ENCODE data around the gene CHCHD3. TPM values are rescaled to one million over a fixed set of nuclear protein-coding genes. Genes with fewer than 3 reads are reported as not detected.

Gene CHCHD3
- total and polyA plus RNA-seq, 2 of the 4 experiments (the other 2 are of a cell fraction), result 56.9 to 141 TPM

DNA sequence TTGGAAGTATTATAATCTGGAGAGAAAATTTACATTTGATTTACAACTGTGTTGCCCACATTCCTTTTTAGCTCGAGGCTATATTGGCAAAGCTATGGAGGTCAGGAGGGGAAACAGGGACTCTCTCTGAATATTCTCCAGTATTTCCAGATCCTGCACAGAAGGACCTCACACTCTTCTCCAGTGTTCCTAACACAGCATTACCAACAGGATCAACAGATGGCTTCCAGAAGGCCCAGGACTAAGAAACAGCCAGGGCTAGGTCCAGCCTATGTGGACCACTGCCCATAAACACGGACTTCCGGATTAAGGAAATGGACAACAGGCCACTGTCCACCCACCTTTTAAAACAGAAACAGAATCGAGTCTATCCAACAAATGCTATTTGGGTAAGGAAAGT is 65.3 kb downstream of the CHCHD3 start:
- ATAC-seq (ENCODE audit: low read depth) (no peak), DNase-seq (no peak)
- Histone ChIP-seq H2BK5ac (ENCODE audit: low read depth, low read length, poor library complexity, severe bottlenecking) (no peak overlapping the region), H2BK20ac (ENCODE audit: low read depth, low read length) (no peak overlapping the region), H3K4ac (ENCODE audit: low read depth, low read length) (no peak overlapping the region), H3K4me3 (ENCODE audit: insufficient read depth, low read depth, low read length) (no peak overlapping the region), H3K4me2 (ENCODE audit: low read depth, low read length) (no peak overlapping the region), H4K20me1 (ENCODE audit: insufficient read depth, low read length) (no peaks in the 10 kb centered on the region), H3K9me1 (ENCODE audit: insufficient read depth, low read length) (peaks cover 2% of the 10 kb centered on the region; the same call in 1 of the 2 replicates), H3K27ac (ENCODE audit: insufficient read depth, low read length) (no peak overlapping the region), H3K9ac (ENCODE audit: low read depth, low read length) (no peak overlapping the region), H3K23ac (ENCODE audit: low read depth, low read length) (no peak overlapping the region), H4K91ac (ENCODE audit: insufficient read depth, low read depth, low read length) (no peak overlapping the region), H2BK15ac (ENCODE audit: low read depth, low read length) (no peak overlapping the region), H2AK5ac (ENCODE audit: low read depth, low read length) (no peak overlapping the region), H3K79me1 (ENCODE audit: low read depth in 1 of 2, low read length in 2 of 2) (peaks cover 18 to 19% of the 10 kb centered on the region in 2 experiments), H4K5ac (ENCODE audit: low read depth, low read length) (no peak overlapping the region), H3K27me3 (ENCODE audit: control insufficient read depth, insufficient read depth, low read length) (no peaks in the 10 kb centered on the region), H3K36me3 (ENCODE audit: control insufficient read depth, insufficient read depth, low read length) (no peaks in the 10 kb centered on the region), H3K56ac (ENCODE audit: extremely low read depth, insufficient read depth, low read length) (no peak overlapping the region), H2AFZ (replicated peaks; ENCODE audit: low read length, poor library complexity) (no peak overlapping the region), H3K4me1 (ENCODE audit: control insufficient read depth, insufficient read depth, low read length) (no peaks in the 10 kb centered on the region), H2BK120ac (ENCODE audit: low read depth, low read length) (no peak overlapping the region), H2AK9ac (replicated peaks; ENCODE audit: low read depth, low read length, poor library complexity) (no peak overlapping the region), H3K14ac (replicated peaks; ENCODE audit: low read depth, low read length) (no peak overlapping the region), H3K9me3 (ENCODE audit: control insufficient read depth, insufficient read depth, low read length) (no peaks in the 10 kb centered on the region), H3K18ac (ENCODE audit: low read depth, low read length) (no peak overlapping the region), H4K8ac (ENCODE audit: low read depth in 2 of 2, low read length in 2 of 2) (no peak overlapping the region)
- ChIA-PET POLR2A (ENCODE audit: unreplicated experiment) (no interaction called here), CTCF (no interaction called here)
- in situ Hi-C loops (cut with MboI; ENCODE audit: low sequenced_read_pairs) (no loop called here), intact Hi-C loops (cut with micrococcal nuclease) (loop anchor here (10.0 kb wide), 1 partner anchor 58 kb away; no protein-coding TSS in a partner anchor), dilution Hi-C loops (cut with HindIII; ENCODE audit: low sequenced_read_pairs, unreplicated experiment) (no loop called here)
- no CpG with 5 or more reads among the region's 4 CpGs for WGBS, 2 experiments (ENCODE audit: extremely low coverage in 2 of 2, insufficient read length in 1 of 2)
- no TSS peak for BruUV-seq (replicated peaks)
- no peak for TF ChIP-seq MXI1 (IDR thresholded peaks at IDR 0.05; ENCODE audit: borderline replicate concordance, low read depth, low read length)
- TF ChIP-seq RCOR1 (IDR thresholded peaks at IDR 0.05; ENCODE audit: insufficient replicate concordance, low read length), result no peak
- no peak for TF ChIP-seq POLR2A (IDR thresholded peaks at IDR 0.05; ENCODE audit: low read depth, low read length)
- no peak for TF ChIP-seq RFX5 (IDR thresholded peaks at IDR 0.05; ENCODE audit: low read depth, low read length)
- no peak for TF ChIP-seq FOS (IDR thresholded peaks at IDR 0.05; ENCODE audit: low read depth, low read length)
- TF ChIP-seq CHD1 (IDR thresholded peaks at IDR 0.05; ENCODE audit: low read depth, low read length), result no peak
- TF ChIP-seq CEBPB (IDR thresholded peaks at IDR 0.05; ENCODE audit: low read depth, low read length), result no peak
- TF ChIP-seq, protein P1, sequence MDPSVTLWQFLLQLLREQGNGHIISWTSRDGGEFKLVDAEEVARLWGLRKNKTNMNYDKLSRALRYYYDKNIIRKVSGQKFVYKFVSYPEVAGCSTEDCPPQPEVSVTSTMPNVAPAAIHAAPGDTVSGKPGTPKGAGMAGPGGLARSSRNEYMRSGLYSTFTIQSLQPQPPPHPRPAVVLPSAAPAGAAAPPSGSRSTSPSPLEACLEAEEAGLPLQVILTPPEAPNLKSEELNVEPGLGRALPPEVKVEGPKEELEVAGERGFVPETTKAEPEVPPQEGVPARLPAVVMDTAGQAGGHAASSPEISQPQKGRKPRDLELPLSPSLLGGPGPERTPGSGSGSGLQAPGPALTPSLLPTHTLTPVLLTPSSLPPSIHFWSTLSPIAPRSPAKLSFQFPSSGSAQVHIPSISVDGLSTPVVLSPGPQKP (IDR thresholded peaks at IDR 0.05; ENCODE audit: borderline replicate concordance, low read depth, low read length), result no peak
- TF ChIP-seq, protein P2, sequence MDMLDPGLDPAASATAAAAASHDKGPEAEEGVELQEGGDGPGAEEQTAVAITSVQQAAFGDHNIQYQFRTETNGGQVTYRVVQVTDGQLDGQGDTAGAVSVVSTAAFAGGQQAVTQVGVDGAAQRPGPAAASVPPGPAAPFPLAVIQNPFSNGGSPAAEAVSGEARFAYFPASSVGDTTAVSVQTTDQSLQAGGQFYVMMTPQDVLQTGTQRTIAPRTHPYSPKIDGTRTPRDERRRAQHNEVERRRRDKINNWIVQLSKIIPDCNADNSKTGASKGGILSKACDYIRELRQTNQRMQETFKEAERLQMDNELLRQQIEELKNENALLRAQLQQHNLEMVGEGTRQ (IDR thresholded peaks at IDR 0.05; ENCODE audit: low read depth, low read length), result no peak
- TF ChIP-seq MAZ (IDR thresholded peaks at IDR 0.05; ENCODE audit: borderline replicate concordance, low read depth, low read length), result no peak
- no peak for TF ChIP-seq MAFK (IDR thresholded peaks at IDR 0.05; ENCODE audit: low read depth, low read length)
- no peak for TF ChIP-seq NFE2L2 (IDR thresholded peaks at IDR 0.05; ENCODE audit: low read depth, low read length)
- TF ChIP-seq SMC3 (IDR thresholded peaks at IDR 0.05; ENCODE audit: low read depth, low read length), result no peak
- TF ChIP-seq BHLHE40 (IDR thresholded peaks at IDR 0.05; ENCODE audit: low read depth, low read length), result no peak
- TF ChIP-seq RAD21 (IDR thresholded peaks at IDR 0.05; ENCODE audit: low read length), result no peak
- TF ChIP-seq, protein P3, sequence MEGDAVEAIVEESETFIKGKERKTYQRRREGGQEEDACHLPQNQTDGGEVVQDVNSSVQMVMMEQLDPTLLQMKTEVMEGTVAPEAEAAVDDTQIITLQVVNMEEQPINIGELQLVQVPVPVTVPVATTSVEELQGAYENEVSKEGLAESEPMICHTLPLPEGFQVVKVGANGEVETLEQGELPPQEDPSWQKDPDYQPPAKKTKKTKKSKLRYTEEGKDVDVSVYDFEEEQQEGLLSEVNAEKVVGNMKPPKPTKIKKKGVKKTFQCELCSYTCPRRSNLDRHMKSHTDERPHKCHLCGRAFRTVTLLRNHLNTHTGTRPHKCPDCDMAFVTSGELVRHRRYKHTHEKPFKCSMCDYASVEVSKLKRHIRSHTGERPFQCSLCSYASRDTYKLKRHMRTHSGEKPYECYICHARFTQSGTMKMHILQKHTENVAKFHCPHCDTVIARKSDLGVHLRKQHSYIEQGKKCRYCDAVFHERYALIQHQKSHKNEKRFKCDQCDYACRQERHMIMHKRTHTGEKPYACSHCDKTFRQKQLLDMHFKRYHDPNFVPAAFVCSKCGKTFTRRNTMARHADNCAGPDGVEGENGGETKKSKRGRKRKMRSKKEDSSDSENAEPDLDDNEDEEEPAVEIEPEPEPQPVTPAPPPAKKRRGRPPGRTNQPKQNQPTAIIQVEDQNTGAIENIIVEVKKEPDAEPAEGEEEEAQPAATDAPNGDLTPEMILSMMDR (conservative IDR thresholded peaks at IDR 0.05; ENCODE audit: low read depth, low read length), result no peak
